GM04503 (cell line): ENCODE data around the gene STUM.
A peak's percentile ranks its signal among the peaks of the same experiment; 100 is the strongest.
"Not testable (repeated sequence)": the region's sequence is repeated elsewhere in the genome, so short reads cannot be mapped to it uniquely, and the experiment has no call there.

Source experiments
- DNase-seq: peaks from one replicate; pipeline ENCODE4 v3.0.0-alpha.2; 2012; ENCODE audit warnings: low read depth

Gene STUM

DNA sequence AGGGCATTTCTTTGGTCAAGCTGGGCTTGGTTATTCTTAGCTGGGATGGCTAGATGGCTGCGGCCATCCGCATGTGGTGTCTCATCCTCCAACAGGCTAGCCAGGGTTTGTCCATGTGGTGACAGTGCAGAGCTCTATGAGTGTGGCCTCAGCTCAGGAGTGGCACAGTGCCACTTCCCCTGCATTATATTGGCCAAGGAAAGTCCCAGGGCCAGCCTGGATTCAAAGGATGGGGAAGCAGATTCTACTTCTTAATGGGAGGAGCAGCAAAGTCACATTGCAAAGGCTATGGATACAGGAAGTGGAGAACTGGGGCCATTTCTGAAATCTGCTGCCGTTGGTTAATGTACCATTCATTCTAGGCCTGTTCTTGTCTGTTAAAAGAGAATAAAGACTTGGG, 34.4 kb downstream of the STUM start:
- no peak for DNase-seq

DNA sequence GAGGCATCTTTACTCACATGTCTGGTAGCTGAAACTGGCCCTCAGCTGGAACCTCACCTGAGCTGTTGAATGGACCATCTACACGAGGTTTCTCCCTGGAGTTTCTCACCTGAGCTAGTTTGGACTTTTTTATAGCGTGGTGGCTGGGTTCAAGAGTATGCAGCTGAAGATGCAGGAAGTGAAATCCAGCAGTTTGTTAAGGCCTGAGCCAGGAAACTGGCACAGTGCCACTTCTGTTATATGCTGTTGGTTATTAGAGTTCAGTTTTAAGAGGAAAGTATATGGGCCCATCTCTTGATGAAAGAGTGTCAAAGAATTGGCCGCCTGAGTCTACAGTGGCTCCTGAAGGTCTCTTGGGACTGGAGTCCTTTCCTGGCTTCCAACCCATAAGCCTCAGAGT, 35.6 kb downstream of the STUM start:
- DNase-seq, result no peak

DNA sequence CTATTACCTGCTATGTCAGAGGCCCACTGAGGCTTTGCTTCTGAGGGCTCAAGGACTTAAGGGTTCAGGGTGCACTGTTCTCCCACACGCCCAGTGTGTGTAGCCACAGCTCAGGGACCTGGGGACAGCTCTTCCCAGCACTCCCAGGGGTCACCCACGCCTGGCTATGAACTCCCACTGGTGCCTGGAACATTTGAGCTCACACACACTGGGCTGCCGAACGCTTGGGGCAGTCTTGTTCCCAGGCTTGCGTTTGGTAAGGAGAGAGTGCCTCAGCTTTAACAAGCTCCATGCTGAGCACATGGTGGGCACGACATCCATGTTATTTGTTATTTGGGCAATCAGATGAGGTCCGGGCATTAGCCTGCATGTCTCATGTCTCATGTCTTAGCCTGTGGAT, 37.6 kb downstream of the STUM start:
- DNase-seq, result no peak

DNA sequence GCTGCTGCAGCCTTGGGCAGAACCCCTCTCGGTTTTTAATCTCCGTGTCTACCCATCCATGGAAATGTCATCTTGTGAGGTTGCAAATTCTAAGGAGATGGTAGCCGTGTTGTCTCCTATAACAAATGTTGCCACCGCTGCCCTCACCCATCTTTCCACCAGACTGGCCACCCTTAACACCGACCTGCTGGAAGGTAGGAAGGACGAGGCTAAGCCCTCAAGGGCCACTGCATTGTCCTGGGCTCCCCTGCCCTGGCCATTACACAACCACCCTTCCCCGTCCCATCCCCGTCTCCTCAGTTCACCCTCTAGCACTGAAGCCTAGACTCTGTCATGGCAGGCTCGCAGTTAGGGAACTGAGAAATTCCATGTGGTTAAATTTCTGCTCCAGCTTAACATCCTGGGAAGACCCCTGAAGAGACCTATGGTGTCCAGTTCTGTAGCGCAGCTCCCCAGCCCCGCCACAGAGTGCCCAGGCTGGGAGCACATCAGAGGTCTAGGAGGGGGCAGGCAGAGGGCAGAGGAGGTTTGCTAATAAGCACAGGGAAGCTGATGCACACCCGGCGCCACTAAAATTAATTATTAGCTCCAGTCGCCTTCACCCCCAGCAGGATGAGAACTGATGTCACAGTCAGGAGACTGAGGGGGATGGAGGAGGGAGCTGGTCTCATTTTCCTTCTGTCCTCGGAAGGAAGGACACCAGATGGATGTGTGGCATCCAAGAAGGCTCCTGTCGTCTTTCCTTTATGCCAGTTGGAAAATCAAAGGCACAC, 38.3 kb downstream of the STUM start:
- DNase-seq, result no peak

DNA sequence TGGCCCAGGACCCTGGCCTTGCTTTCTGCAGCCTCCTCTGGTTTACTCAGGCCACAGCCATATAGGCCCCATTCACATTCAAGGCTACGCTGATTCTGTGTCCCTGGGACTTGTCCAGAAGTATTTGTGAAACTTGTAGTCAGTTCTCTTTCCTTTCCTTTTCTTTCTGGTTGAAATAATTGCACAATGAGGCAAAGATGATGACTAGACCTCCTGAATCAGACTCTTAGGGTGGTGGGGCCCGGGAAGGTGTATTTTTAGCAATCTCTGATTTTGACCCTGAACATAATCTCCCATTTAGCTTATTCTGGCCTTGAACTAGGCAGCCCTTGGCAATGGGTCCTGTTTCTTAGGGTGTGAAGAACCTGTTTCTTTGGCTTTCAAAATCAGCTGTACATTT, 39.9 kb downstream of the STUM start:
- no peak for DNase-seq

DNA sequence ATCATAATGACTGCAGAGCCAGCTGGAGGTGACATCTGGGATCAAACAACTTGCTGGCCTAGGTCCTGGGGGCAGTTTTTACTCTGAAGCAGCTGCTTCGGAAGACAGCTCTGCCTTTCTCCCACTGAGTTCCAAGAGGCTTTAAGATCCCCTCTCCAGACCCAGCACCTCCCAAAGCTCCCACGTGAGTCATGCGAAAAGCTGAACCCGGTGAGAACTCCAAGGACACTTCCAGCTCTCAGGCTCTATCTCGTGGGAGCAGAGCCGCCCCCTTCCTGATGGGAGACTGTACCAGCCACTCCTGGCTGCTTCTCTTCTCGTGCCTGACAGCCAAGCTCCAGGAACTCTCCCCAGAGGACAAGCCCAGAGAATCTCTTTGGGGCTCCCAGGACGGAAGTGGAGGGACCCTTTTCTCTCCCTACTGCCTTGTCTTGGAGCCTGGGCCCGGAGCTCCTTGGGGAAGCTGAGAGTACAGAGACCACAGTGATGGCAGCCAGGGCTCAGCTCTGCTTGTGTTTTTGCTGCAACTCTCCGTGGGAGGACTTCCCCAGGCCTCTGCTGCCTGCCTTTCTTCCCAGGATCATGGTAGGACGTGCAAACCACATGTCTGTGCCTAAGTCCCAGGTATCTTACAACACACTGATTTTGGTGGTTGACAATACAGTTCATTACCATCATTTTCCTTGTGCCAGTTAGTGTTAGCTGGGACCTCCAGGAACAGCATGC, 40.6 kb downstream of the STUM start:
- no peak for DNase-seq

DNA sequence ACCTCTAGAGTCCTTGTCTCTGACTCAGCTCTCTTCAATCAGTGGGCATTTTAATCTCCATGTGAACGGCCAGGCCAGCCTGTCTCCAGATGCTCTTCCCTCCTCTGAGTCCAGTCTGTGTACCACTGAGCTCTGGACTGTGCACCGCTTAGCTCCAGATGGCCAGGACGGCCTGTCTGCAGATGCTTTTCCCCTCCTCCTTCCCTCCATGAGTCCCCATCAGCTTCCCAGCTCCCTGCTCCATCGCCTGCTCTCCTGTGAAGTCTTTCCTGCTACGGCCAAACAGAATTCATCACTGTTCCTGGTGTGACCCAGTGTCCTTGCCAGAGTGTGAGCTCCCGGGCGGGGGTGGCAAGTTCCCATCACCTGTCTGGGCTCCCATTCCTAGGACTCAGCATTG, 42.0 kb downstream of the STUM start:
- DNase-seq, result no peak

DNA sequence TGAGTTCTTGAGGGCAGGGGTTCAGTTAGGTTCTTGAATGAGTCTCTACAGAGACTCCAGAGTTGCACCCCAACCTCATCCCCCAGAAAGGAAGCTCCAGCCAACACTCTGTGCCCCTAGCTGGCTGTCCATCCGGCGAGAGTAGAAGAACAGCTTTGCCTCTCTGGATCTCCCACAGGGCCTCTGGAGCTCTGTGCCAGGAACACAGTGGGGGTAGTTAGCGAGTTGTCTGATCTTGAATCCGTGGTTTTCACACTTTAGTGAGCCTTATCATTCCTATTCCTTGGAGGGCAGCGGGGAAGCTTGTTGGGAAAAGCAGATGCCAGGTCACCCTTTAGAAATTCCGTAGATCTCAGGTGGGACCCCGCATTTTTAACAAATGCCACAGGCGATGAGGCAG, 45.0 kb downstream of the STUM start:
- no peak for DNase-seq

DNA sequence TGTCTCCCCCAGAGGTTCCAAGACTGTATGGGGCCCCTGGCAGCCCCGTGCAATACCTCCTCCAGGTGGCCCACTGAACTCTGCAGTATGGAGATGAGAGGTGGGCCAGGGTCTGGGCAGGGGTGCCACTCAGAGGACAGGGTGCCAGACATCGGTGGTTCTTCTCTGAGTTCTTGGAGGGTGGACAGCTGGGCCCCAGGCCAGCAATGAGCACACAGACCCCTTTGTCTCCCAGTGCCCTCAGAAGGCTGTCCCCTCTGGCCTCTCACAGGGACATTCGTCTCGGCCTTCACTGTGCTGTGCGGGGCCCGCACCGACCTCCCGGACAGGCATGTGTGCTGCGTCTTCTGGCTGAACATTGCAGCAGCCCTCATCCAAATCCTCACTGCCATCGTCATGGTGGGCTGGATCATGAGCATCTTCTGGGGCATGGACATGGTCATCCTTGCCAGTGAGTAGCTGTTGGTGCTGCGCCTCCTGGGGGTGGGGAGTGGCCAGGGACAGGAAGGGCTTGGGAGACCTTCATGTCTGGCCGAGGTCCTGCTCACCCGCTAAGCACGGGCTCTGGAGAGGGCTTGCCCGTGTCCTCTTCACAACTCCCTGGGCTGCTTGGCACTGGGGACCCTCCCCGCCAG, 48.1 kb downstream of the STUM start:
- no peak for DNase-seq

DNA sequence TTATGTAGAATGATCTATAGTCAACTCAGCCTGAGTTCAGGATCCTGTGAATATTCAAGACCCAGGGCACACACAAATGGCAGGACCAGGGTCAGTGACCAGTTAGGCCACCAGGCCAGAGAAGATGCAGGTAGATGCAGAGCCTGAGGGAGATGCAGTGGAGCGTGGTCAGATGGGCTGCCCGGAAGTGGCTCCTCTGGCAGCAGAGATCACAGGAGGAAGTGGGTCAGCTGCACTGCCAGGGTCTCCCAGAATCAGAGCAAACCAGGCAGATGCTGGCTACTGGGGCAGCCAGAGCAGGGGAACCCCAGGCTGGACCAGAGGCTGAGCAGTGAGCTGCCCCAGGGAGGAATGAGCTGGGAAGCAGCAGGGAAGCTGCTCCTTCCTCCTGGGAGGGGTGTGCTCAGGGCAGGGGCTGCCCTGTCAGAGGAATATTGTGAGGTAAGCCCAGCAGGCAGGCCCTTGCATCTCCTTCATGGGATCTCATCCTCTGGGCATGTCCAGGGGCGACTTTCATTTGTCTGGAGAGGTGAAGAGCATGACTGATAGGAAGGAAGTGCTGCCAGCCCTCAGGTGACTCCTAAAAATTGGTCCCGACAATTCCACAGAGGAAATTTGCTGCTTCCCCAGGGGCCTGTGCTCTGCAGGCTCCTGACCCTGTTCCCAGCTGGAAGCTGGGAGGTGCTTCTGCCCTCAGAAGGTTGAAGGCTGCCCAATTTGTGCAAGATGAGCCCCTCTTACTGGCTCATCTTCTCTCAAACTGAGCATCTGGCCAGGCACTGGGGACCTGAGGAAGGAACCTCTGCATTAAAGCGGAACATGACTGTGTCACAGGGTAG, 49.3 kb downstream of the STUM start:
- DNase-seq, result no peak

DNA sequence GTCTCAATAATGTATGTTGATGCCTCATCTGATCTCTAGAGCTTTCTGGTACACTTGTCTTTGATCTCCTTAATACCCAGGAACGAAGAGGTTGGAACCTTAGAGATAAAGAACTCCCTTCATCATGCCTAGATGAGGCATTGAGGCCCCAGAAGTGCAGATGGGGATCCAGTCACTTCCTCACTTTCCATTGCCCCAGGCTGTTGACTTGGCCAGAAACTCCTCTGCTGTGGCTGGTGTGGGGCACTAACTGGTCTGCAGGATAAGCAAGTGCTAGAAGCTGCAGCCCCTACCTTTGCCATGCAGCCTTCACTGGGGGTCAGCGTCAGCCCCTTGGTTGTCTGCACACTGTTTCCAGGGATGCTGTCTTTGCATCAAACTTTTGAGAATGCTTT, 49.9 kb downstream of the STUM start:
- no peak for DNase-seq

DNA sequence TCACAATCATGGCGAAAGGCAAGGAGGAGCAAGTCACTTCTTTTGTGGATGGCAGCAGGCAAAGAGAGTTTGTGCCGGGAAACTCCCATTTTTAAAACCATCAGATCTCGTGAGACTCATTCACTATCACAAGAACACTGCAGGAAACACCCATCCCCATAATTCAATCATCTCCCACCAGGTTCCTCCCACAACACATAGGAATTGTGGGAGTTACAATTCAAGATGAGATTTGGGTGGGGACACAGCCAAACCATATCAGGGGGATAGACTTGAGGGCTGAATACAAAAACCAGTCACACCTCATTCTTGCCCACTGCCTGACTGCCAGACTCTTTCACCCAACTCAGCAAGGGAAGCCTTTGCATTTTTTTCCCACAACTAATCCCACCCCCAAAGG, 50.4 kb downstream of the STUM start:
- not testable (repeated sequence) for DNase-seq

DNA sequence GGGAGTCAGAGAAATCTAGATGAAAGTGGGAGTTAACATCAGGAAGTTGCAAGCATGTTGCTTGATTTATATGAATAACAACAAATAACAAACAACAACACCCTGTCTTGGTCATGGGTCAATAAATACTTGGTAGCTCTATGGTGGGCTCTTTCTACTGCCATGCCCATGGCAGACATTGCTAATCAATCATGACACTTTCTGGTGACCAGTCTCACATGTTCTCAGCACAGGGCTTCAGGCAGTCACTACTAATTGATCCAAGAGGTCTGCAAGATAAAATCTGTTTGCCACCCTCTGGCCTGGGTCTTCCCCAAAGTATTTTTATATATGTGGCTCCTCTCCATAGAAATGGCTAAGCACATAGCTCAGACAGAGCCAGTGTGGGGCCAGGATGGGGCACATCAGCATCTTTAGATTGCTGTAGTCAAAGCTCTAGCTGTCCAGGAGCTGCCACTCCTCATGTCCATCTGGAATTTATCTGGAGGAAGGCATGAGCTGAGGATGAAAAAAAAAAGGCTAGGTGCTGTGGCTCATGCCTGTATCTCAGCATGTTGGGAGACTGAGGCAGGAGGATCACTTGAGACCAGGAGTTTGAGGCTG, 51.2 kb downstream of the STUM start:
- DNase-seq, result no peak

DNA sequence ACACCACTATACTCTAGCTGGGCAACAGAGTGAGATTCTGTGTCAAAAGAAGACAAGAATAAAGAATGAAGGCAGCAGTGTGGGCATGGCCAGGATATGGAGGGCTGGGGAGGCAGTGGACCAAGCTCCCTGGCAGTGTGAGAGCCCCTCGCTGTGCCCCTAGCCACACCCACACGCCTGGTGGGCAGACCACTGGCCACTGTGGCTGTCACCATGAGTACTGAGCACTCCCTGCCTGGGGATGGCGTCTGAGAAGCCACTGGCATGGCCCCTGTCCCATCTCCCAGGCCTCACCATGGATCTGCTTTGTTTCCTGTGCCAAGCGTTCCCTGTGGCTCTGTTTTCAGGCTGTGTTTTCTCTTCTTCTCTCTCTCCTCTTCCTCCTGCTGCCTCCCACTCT, 51.7 kb downstream of the STUM start:
- DNase-seq, result no peak

DNA sequence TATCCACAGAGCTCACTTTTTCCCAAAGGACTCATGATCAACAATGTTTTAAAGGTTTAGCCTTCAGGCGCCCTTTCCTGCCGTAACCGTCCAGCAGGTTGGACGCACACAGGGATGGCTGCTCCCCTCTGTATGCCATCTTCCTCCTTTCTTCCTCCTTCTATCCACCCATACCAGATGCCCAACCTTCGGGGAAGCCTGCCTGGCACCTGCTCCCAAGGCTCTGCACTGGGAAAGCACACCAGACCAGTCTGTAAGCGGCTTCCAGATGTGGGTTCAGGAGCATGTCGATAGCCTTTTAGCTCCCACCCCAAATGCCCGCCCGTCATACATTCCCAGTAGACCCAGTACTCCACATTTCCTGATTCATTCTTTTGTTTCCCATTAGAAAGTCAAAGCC, 52.9 kb downstream of the STUM start:
- no peak for DNase-seq

DNA sequence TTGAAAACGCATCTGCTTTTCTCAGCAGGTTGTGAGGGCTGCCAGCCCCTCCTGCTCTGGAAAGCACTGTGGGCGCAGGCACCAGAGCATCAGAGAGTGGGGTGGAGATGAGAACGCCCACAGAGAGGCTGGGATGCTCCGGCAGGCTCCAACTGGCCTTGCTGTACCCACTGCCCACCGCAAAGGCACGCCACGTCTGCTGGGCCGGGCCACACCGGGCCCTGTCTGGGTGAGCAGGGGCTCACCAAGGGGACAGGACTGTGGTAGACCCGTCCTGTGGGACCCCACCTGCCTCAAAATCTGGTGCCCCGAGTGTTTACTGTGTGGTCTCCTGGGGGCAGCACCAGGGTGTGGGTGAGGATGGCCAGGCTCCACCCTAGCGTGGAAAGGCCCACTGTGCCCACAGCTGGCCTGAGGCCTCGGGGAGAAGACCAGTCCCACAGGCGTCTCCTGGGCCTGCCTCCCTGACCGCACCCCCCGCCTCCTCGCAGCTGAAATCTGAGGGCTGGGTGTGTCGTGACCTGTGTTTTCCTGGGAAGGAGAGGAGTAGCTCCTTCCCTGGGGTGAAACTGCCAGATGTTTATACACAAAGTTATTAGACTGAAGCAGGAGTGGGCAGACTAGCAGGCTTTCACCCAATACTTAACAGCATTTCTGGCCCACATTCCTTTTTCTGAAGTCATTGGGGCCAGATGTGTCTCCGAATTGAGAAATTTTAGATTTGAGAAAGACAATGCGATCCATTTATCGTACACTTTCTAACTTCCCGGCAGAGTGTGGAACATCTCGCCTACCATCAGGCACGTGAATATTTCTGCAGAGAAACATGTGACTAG, 53.8 kb downstream of the STUM start:
- DNase-seq, result peak; percentile 81

DNA sequence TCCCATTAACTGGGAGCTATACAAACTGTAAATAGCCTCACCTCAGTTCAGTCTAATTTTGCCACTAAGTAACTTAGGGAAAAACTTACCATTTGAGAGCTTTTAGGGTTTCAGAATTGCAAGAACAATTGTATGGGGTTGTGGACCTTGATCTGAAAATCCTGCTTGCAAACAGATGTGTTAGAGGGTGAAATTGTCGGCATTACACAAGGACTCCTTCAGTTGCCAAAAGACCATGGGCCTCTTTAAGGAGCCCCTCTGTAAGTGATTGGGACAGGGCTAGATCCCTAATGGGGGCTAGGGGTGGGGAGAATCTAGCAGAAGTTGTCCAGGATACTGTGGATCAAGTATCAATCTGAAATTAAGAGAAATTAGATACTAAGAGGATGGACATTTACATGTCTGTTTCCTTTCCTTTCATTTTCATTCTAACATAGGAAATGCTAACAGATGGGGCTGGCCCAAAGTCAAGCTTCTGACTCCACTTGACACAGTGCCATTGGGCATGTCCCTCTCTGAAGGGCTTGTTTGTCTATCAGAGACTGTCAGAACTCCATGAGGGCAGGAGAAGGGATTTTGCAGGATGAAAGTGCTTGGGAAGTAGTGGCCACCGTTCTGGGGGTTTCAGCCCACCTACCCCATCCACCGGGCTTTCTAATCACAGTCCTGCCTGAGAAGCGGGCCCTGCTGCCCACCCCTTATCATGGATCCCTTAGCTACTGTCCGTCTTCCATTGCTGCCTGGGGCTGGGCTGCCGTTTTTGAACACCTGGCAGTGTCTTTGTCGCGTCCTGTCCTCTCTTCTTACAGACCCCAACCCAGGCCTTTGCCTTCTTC, 54.7 kb downstream of the STUM start:
- no peak for DNase-seq

DNA sequence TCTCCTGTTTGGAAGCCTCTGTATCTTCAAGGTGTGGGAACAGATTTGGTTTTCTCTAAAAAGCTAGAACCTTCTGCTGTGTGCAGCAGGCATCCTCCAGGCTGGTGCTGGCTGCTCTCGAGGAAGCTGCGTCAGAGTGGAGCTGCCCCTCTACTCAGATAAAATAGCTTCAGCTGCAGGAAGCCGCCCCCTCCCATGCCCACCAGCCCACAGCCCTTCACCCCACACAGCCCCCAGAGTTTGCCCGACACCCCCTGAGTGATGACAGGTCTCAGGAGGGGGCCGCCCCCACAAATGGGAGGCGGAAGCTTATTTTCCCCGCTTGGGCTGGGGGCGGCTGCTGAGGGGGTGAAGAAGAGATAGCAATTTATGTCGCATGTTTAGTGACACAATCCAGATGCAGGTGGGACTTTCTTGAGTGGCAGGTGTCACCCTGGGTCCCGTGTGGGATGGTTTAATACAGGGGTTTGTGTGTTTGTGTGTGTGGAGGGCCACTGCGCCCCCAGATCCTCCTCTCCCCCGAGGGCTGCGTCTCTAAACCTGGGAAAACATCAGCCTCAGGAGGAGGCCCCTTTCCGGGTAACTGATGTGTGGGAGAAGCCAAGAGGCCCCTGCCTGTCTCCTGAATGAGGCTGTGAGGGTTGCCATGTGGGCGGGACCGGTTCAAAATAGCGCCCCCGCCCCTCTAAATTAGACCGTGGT, 55.4 kb downstream of the STUM start:
- DNase-seq, result no peak

DNA sequence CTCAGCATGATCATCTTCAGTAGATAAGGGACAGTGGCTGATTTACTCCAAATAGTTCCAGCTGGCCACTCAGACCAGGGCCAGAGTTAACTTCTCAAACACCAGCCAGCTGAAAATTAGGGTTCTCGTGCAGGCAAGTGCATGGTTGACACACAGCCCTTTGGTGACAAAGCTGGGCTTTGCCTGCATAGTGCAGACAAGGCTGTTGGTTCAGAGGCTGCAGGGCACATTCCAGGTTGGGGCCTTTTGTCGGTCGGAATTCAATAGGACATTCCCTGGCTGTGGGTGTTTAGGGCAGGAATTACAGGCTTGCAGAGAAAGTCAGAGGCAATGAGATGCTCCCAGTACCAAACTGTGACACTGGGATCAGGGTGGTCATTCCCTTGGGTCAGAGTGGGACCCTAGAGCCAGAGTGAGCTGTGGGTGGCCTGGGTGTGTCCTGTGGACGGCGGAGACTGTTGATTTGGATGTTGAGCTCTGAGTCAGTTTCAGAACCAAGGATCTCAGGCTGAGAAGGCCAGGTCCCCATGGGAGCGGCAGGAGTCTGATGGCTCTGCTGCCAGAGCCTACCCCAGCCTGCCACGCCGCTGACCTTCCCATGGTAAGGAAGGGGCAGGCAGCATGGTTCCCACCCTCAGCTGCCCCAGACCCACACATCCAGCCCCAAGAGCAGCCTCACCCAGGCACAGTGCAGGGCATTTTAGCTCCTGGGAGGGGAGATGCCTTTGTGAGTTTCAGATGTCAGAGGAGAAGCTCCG, 56.2 kb downstream of the STUM start:
- no peak for DNase-seq
